IPS DF 6.9 (cell line): ENCODE measurements around the gene ZFAND4.
"Not testable (repeated sequence)": the region's sequence is repeated elsewhere in the genome, so short reads cannot be mapped to it uniquely, and the experiment has no call there.

Experiments used
- DNase-seq: peaks from one replicate; pipeline ENCODE4 v3.0.0-alpha.2; 2013; ENCODE audit warnings: low read depth, low spot score
- H3K27ac ChIP-seq: one replicate; pipeline ENCODE4 v1.5.1; 2013; ENCODE audit warnings: low read length, control low read depth
- H3K27me3 ChIP-seq: 2 replicates; pipeline ENCODE4 v1.6.1; 2013; ENCODE audit warnings: mild to moderate bottlenecking, low read length; ENCODE audit not compliant: control insufficient read depth, insufficient read depth
- H3K36me3 ChIP-seq: 2 replicates; pipeline ENCODE4 v1.6.1; 2013; ENCODE audit warnings: low read length; ENCODE audit not compliant: control insufficient read depth, insufficient read depth
- H3K4me1 ChIP-seq: 2 replicates; pipeline ENCODE4 v1.6.1; 2013; ENCODE audit warnings: low read length; ENCODE audit not compliant: control insufficient read depth, insufficient read depth
- H3K4me3 ChIP-seq: 2 replicates; pipeline ENCODE4 v1.5.1; 2013; ENCODE audit warnings: mild to moderate bottlenecking, low read length
- H3K9me3 ChIP-seq: 2 replicates; pipeline ENCODE4 v1.6.1; 2013; ENCODE audit warnings: low read length, inconsistent platforms; ENCODE audit not compliant: control insufficient read depth, insufficient read depth
- WGBS: extraction: QIAGEN DNeasy Blood & Tissue Kit; methylation state at CpG from one replicate; pipeline ENCODE4 v1.1.7; 2013; ENCODE audit warnings: mixed read lengths, missing lambda C conversion rate; ENCODE audit not compliant: insufficient read length, insufficient coverage; 5-methylcytosine and 5-hydroxymethylcytosine counted together

Gene ZFAND4

GRCh38 chr10:45669897-45670296 lies 2.7 kb downstream of the ZFAND4 start:
- DNase-seq, H3K27me3 ChIP-seq, H3K36me3 ChIP-seq, H3K4me1 ChIP-seq, H3K4me3 ChIP-seq, H3K9me3 ChIP-seq, H3K27ac ChIP-seq: not testable (repeated sequence)
- WGBS = no CpG with 5 or more reads among the region's 3 CpGs

DNA sequence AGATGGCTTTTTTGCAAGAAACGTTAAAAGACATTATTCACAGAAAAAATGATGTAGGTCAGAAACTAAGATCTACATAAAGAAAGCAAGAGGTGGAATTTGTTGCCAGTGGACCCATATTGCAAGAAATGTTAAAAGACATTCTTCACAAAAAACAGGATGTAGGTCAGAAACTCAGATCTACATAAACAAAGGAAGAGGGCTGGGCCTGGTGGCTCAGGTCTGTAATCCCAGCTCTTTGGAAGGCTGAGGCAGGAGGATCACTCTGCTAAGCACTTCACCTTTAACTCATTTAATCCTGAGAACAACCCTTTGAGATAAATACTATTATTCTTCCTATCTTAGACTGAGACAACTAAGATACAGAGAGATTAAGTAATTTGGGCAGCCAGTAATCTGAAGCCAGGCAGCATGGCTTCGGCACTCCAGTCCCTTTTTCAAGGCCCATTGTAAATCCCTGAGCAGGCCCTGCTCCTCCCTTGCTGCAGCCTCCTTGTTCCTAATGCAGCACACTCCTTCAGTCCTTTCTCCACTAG lies 11.6 kb downstream of the ZFAND4 start:
- Histone ChIP-seq H3K9me3 (no peaks in the 10 kb centered on the region), H3K4me3 (no peak overlapping the region), H3K4me1 (no peaks in the 10 kb centered on the region), H3K36me3 (no peaks in the 10 kb centered on the region; the same call in 1 of the 2 replicates), H3K27me3 (no peaks in the 10 kb centered on the region), H3K27ac (no peak overlapping the region)
- no peak for DNase-seq
- WGBS = no CpG with 5 or more reads among the region's 2 CpGs

DNA sequence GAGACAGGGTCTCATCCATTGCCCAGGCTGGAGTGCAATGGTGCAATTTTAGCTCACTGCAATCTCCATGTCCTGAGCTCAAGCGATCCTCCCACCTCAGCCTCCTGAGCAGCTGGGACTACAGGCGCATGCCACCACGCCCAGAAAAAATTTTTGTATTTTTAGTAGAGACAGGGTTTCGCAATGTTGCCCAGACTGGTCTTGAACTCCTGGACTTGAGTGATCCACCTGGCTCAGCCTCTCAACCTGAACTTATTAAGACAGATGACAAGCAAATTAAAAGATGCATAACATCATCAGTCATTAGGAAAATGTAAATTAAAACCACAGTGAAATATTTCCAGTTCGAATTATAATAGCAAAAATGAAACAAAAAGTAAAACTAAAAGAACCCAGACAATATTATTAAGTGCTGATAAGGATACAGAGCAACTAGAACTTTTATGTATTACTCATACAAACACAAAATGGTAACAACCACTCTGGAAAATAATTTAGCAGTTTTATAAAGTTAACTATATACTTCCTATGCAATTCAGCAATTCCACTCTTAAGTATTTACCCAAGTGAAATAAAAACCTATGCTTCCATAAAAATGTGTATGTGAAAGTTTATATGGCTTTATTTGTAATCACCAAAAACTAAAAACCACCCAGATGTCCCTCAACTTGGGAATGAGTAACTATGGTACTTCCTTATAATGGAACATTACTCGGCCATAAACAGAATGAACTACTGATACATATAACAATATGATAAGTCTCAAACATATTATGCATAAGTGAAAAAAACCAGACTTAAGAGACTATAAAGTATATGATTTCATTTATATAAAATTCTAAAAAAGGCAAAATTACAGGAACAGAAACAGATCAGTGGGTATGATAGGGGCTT lies 15.3 kb downstream of the ZFAND4 start:
- WGBS = no CpG with 5 or more reads among the region's 6 CpGs
- H3K27ac ChIP-seq = no peak overlapping the region

DNA sequence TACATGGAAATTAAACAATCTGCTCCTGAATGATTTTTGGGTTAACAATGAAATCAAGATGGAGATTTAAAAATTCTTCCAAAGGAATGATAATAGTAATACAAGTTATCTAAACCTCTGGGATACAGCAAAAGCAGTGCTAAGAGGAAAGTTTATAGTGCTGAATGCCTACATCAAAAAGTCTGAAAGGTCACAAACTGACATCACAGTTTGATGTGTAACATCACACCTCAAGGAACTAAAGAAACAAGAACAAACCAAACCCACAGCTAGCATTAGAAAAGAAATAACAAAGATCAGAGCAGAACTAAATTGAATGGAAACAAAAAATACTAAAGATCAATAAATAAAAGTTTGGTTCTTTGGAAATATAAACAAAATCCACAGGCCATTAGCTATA lies 17.4 kb downstream of the ZFAND4 start:
- Histone ChIP-seq H3K27me3 (no peaks in the 10 kb centered on the region), H3K27ac (no peak overlapping the region), H3K36me3 (no peaks in the 10 kb centered on the region; the same call in 1 of the 2 replicates), H3K4me3 (no peak overlapping the region), H3K9me3 (no peaks in the 10 kb centered on the region), H3K4me1 (no peaks in the 10 kb centered on the region)
- no peak for DNase-seq

More for the DNA sequence above, 15.3 kb downstream of the ZFAND4 start:
- Histone ChIP-seq H3K9me3 (no peaks in the 10 kb centered on the region), H3K27me3 (no peaks in the 10 kb centered on the region), H3K36me3 (no peaks in the 10 kb centered on the region; the same call in 1 of the 2 replicates), H3K4me3 (no peak overlapping the region), H3K4me1 (no peaks in the 10 kb centered on the region)
- no peak for DNase-seq

DNA sequence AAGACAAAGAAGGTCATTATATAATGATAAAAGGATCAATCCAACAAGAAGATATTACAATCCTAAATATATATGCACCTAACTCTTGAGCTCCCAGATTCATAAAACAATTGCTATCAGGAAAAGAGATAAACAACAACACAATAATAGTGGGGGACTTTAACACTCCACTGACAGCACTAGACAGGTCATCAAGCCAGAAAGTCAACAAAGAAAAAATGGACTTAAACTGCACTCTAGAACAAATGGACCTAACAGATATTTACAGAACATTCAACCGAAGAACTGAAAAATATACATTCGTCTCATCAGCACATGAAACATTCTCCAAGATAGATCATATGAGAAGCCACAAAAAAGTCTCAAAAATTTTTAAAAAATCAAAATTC lies 17.8 kb downstream of the ZFAND4 start:
- not testable (repeated sequence) for H3K27ac ChIP-seq, H3K27me3 ChIP-seq, DNase-seq, H3K4me3 ChIP-seq, H3K4me1 ChIP-seq, H3K36me3 ChIP-seq, H3K9me3 ChIP-seq
- WGBS = no CpG with 5 or more reads among the region's 2 CpGs

- no peaks in the 10 kb centered on the region; the same call in 1 of the 2 replicates for H3K36me3 ChIP-seq
- H3K27me3 ChIP-seq = no peaks in the 10 kb centered on the region
- no CpG with 5 or more reads among the region's 2 CpGs for WGBS
- H3K4me1 ChIP-seq = no peaks in the 10 kb centered on the region
- H3K4me3 ChIP-seq = no peak overlapping the region
- DNase-seq = no peak
- no peak overlapping the region for H3K27ac ChIP-seq
- H3K9me3 ChIP-seq = no peaks in the 10 kb centered on the region
These were observed 19.1 kb downstream of the ZFAND4 start for GRCh38 chr10:45653454-45653853.

DNA sequence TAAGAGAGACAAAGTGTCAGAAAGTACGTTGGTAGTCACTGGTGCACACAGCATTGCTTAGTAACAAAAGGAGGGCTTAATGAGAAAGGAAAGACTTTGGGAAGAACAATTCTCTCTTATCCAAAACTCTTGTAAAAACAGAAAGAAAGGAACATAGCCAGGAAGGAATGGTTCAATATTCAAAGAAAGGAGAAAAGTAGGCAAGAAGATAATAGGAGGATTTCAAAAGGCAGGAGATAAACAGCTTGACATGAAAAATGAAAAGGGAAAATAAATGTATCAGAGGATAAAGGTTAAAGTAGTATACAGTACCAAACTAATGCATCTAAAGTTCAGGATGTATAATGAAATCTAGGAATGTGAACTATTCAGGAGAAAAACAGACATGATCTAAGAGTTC lies 20.1 kb downstream of the ZFAND4 start:
- Histone ChIP-seq H3K27ac (no peak overlapping the region), H3K4me3 (no peak overlapping the region), H3K9me3 (no peaks in the 10 kb centered on the region), H3K27me3 (no peaks in the 10 kb centered on the region), H3K4me1 (no peaks in the 10 kb centered on the region), H3K36me3 (no peaks in the 10 kb centered on the region; the same call in 1 of the 2 replicates)
- WGBS = no CpG with 5 or more reads among the region's 1 CpG
- DNase-seq = no peak

GRCh38 chr10:45649296-45649695 lies 23.3 kb downstream of the ZFAND4 start:
- H3K4me1 ChIP-seq = no peaks in the 10 kb centered on the region
- peaks cover 3% of the 10 kb centered on the region; the same call in 1 of the 2 replicates for H3K36me3 ChIP-seq
- DNase-seq = no peak
- no peaks in the 10 kb centered on the region for H3K27me3 ChIP-seq
- WGBS = no CpG with 5 or more reads among the region's 2 CpGs
- no peaks in the 10 kb centered on the region for H3K9me3 ChIP-seq
- no peak overlapping the region for H3K27ac ChIP-seq
- no peak overlapping the region for H3K4me3 ChIP-seq

- Histone ChIP-seq H3K27ac (no peak overlapping the region), H3K27me3 (no peaks in the 10 kb centered on the region), H3K36me3 (peaks cover 3% of the 10 kb centered on the region; the same call in 1 of the 2 replicates), H3K4me1 (no peaks in the 10 kb centered on the region), H3K4me3 (no peak overlapping the region), H3K9me3 (no peaks in the 10 kb centered on the region)
- no peak for DNase-seq
- WGBS = no CpG with 5 or more reads among the region's 2 CpGs
These were observed 25.5 kb downstream of the ZFAND4 start for GRCh38 chr10:45647118-45647517.

- no peaks in the 10 kb centered on the region for H3K27me3 ChIP-seq
- peaks cover 3% of the 10 kb centered on the region; the same call in 1 of the 2 replicates for H3K36me3 ChIP-seq
- WGBS = no CpG with 5 or more reads among the region's 4 CpGs
- no peaks in the 10 kb centered on the region for H3K9me3 ChIP-seq
- H3K27ac ChIP-seq = no peak overlapping the region
- H3K4me3 ChIP-seq = no peak overlapping the region
- no peak for DNase-seq
- no peaks in the 10 kb centered on the region for H3K4me1 ChIP-seq
These were observed 26.1 kb downstream of the ZFAND4 start for GRCh38 chr10:45646384-45647050.
